ENCODE data around the gene TNS3.
"Not testable (repeated sequence)": the region's sequence is repeated elsewhere in the genome, so short reads cannot be mapped to it uniquely, and the experiment has no call there.

Gene TNS3

GRCh38 chr7:47446871-47447466 is 134.9 kb downstream of the TNS3 start:
- ChIA-PET CTCF (interaction anchor here (1.1 to 2.9 kb wide), 3 partner anchors 9 to 373 kb away, joined by 3 to 12 read pairs (median 3); no protein-coding TSS in a partner anchor), POLR2A (interaction anchor here (0.6 kb wide), 1 partner anchor 381 kb away, joined by 7 read pairs; no protein-coding TSS in a partner anchor)
- Histone ChIP-seq H3K4me1 (ENCODE audit: control extremely low read depth in 1 of 4, control insufficient read depth in 4 of 4, insufficient read depth in 4 of 4, low read length in 3 of 4) (peaks cover 0 to 25% (median 2%) of the 10 kb centered on the region in 4 experiments), H3K27ac (ENCODE audit: insufficient read depth in 1 of 2, low read depth in 1 of 2, low read length in 2 of 2, poor library complexity in 1 of 2, severe bottlenecking in 2 of 2) (no peak overlapping the region), H3K36me3 (ENCODE audit: control insufficient read depth in 4 of 4, insufficient read depth in 4 of 4, low read length in 3 of 4) (peaks cover 0 to 10% (median 4%) of the 10 kb centered on the region in 4 experiments), H3K9me3 (ENCODE audit: control extremely low read depth in 1 of 5, control insufficient read depth in 4 of 5, insufficient read depth in 2 of 5, low read depth in 1 of 5, low read length in 4 of 5) (no peaks in the 10 kb centered on the region), H3K4me3 (ENCODE audit: control insufficient read depth in 1 of 7, extremely low read depth in 1 of 7, insufficient read depth in 4 of 7, low read depth in 2 of 7, low read length in 6 of 7) (no peak overlapping the region), H3K27me3 (replicated peaks in 2 of 5; ENCODE audit: control insufficient read depth in 4 of 5, insufficient read depth in 5 of 5, low read length in 4 of 5) (no peaks in the 10 kb centered on the region)
- 98% methylated on average over 5 of the region's 9 CpGs for WGBS (ENCODE audit: insufficient coverage)
- no peak for DNase-seq

DNA sequence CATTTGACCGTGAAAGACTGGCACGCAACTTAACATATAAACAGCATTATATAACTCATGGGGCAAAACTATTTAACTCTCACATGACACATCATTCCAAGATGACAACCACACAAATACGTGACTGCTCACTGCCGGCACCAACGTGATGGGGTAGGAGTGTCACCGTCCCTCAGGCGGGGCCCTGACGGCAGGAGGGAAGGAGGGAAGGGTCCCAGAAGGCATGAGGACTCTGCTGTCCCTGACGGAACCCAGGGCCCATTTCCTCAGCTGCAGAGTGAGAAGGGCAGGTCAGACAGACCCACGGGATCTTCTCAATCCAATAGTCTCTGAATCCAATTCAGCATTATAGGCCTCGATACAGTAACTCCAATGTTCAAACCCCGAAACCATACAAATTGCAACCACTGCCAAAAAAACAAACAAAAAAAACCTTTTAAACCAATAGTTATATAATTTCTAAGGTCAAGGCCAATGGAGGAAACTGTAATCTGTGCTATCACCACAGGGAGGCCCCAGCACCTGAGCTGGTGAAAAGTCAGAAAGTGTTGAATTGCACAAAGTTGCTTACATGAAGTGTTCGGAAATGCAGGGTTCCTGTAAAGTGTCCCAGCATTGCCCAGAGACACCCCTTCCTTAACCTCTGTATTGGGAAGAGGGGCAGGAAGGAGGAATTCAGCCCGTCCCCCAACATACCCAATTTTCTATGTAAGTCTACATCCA is 137.4 kb downstream of the TNS3 start:
- ChIA-PET CTCF (interaction anchor here (0.7 to 4.6 kb wide), 18 partner anchors 9 to 381 kb away, joined by 3 to 16 read pairs (median 4); no protein-coding TSS in a partner anchor), POLR2A (interaction anchor here (0.9 to 1.3 kb wide), 2 partner anchors 31 to 130 kb away, joined by 3 to 6 read pairs; no protein-coding TSS in a partner anchor)
- no peaks in the 10 kb centered on the region for H3K27me3 ChIP-seq (replicated peaks in 2 of 5; ENCODE audit: control insufficient read depth in 4 of 5, insufficient read depth in 5 of 5, low read length in 4 of 5)
- peaks cover 0 to 19% (median 11%) of the 10 kb centered on the region in 4 experiments for H3K36me3 ChIP-seq (ENCODE audit: control insufficient read depth in 4 of 4, insufficient read depth in 4 of 4, low read length in 3 of 4)
- peaks cover 0 to 22% (median 2%) of the 10 kb centered on the region in 4 experiments for H3K4me1 ChIP-seq (ENCODE audit: control extremely low read depth in 1 of 4, control insufficient read depth in 4 of 4, insufficient read depth in 4 of 4, low read length in 3 of 4)
- H3K27ac ChIP-seq (ENCODE audit: insufficient read depth in 1 of 2, low read depth in 1 of 2, low read length in 2 of 2, poor library complexity in 1 of 2, severe bottlenecking in 2 of 2): no peak overlapping the region
- H3K9me3 ChIP-seq (ENCODE audit: control extremely low read depth in 1 of 5, control insufficient read depth in 4 of 5, insufficient read depth in 2 of 5, low read depth in 1 of 5, low read length in 4 of 5): no peaks in the 10 kb centered on the region
- WGBS (ENCODE audit: insufficient coverage): 67% methylated on average over 3 of the region's 14 CpGs
- no peak overlapping the region for H3K4me3 ChIP-seq (ENCODE audit: control insufficient read depth in 1 of 7, extremely low read depth in 1 of 7, insufficient read depth in 4 of 7, low read depth in 2 of 7, low read length in 6 of 7)
- DNase-seq: peak; percentile 35 to 61 (median 55)

GRCh38 chr7:47443049-47443448 is 138.9 kb downstream of the TNS3 start:
- CTCF ChIA-PET: interaction anchor here (0.9 to 4.6 kb wide), 5 partner anchors 9 to 376 kb away, joined by 3 to 16 read pairs (median 4); no protein-coding TSS in a partner anchor
- WGBS (ENCODE audit: insufficient coverage): 91% methylated on average over 4 of the region's 8 CpGs
- peaks cover 0 to 22% (median 2%) of the 10 kb centered on the region in 4 experiments for H3K4me1 ChIP-seq (ENCODE audit: control extremely low read depth in 1 of 4, control insufficient read depth in 4 of 4, insufficient read depth in 4 of 4, low read length in 3 of 4)
- POLR2A ChIA-PET: no interaction called here
- H3K36me3 ChIP-seq (ENCODE audit: control insufficient read depth in 4 of 4, insufficient read depth in 4 of 4, low read length in 3 of 4): peaks cover 7 to 29% (median 20%) of the 10 kb centered on the region in 4 experiments
- no peak for DNase-seq
- H3K27me3 ChIP-seq (replicated peaks in 2 of 5; ENCODE audit: control insufficient read depth in 4 of 5, insufficient read depth in 5 of 5, low read length in 4 of 5): no peaks in the 10 kb centered on the region
- no peaks in the 10 kb centered on the region for H3K9me3 ChIP-seq (ENCODE audit: control extremely low read depth in 1 of 5, control insufficient read depth in 4 of 5, insufficient read depth in 2 of 5, low read depth in 1 of 5, low read length in 4 of 5)
- no peak overlapping the region for H3K4me3 ChIP-seq (ENCODE audit: control insufficient read depth in 1 of 7, extremely low read depth in 1 of 7, insufficient read depth in 4 of 7, low read depth in 2 of 7, low read length in 6 of 7)
- peak overlapping the region in 1 of 2 experiments; percentile 52 for H3K27ac ChIP-seq (ENCODE audit: insufficient read depth in 1 of 2, low read depth in 1 of 2, low read length in 2 of 2, poor library complexity in 1 of 2, severe bottlenecking in 2 of 2)

DNA sequence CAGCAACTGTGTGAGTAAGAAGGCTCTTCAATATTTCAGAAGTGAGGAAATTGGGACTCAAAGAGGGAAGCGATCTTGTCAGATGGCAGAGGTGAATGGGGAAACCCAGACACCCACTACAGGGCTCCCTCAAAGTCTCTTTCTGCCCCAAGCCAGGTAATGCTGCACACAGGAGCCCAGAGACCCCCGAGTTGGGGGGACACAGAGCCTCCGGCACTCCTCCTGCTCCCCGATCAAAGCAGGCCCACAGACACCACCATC is 139.4 kb downstream of the TNS3 start:
- Histone ChIP-seq H3K4me1 (ENCODE audit: control extremely low read depth in 1 of 4, control insufficient read depth in 4 of 4, insufficient read depth in 4 of 4, low read length in 3 of 4) (peaks cover 0 to 22% (median 1%) of the 10 kb centered on the region in 4 experiments), H3K36me3 (ENCODE audit: control insufficient read depth in 4 of 4, insufficient read depth in 4 of 4, low read length in 3 of 4) (peaks cover 7 to 31% (median 22%) of the 10 kb centered on the region in 4 experiments), H3K9me3 (ENCODE audit: control extremely low read depth in 1 of 5, control insufficient read depth in 4 of 5, insufficient read depth in 2 of 5, low read depth in 1 of 5, low read length in 4 of 5) (no peaks in the 10 kb centered on the region), H3K27ac (ENCODE audit: insufficient read depth in 1 of 2, low read depth in 1 of 2, low read length in 2 of 2, poor library complexity in 1 of 2, severe bottlenecking in 2 of 2) (no peak overlapping the region), H3K27me3 (replicated peaks in 2 of 5; ENCODE audit: control insufficient read depth in 4 of 5, insufficient read depth in 5 of 5, low read length in 4 of 5) (no peaks in the 10 kb centered on the region), H3K4me3 (ENCODE audit: control insufficient read depth in 1 of 7, extremely low read depth in 1 of 7, insufficient read depth in 4 of 7, low read depth in 2 of 7, low read length in 6 of 7) (no peak overlapping the region)
- ChIA-PET POLR2A (no interaction called here), CTCF (interaction anchor here (1.1 to 4.6 kb wide), 3 partner anchors 8 to 54 kb away, joined by 3 to 11 read pairs (median 4); no protein-coding TSS in a partner anchor)
- DNase-seq: no peak
- WGBS (ENCODE audit: insufficient coverage): 100% methylated on average over 3 of the region's 4 CpGs

GRCh38 chr7:47441796-47442604 is 139.9 kb downstream of the TNS3 start:
- H3K9me3 ChIP-seq (ENCODE audit: control extremely low read depth in 1 of 5, control insufficient read depth in 4 of 5, insufficient read depth in 2 of 5, low read depth in 1 of 5, low read length in 4 of 5): no peaks in the 10 kb centered on the region
- POLR2A ChIA-PET: no interaction called here
- H3K27ac ChIP-seq (ENCODE audit: insufficient read depth in 1 of 2, low read depth in 1 of 2, low read length in 2 of 2, poor library complexity in 1 of 2, severe bottlenecking in 2 of 2): no peak overlapping the region
- no peak overlapping the region for H3K4me3 ChIP-seq (ENCODE audit: control insufficient read depth in 1 of 7, extremely low read depth in 1 of 7, insufficient read depth in 4 of 7, low read depth in 2 of 7, low read length in 6 of 7)
- H3K27me3 ChIP-seq (replicated peaks in 2 of 5; ENCODE audit: control insufficient read depth in 4 of 5, insufficient read depth in 5 of 5, low read length in 4 of 5): no peaks in the 10 kb centered on the region
- no peak for DNase-seq
- peaks cover 7 to 32% (median 21%) of the 10 kb centered on the region in 4 experiments for H3K36me3 ChIP-seq (ENCODE audit: control insufficient read depth in 4 of 4, insufficient read depth in 4 of 4, low read length in 3 of 4)
- WGBS (ENCODE audit: insufficient coverage): 84% methylated on average over 8 of the region's 11 CpGs
- H3K4me1 ChIP-seq (ENCODE audit: control extremely low read depth in 1 of 4, control insufficient read depth in 4 of 4, insufficient read depth in 4 of 4, low read length in 3 of 4): peaks cover 0 to 22% (median 0%) of the 10 kb centered on the region in 4 experiments
- CTCF ChIA-PET: interaction anchor here (4.6 kb wide), 1 partner anchor 54 kb away, joined by 11 read pairs; no protein-coding TSS in a partner anchor

- H3K9me3 ChIP-seq (ENCODE audit: control extremely low read depth in 1 of 5, control insufficient read depth in 4 of 5, insufficient read depth in 2 of 5, low read depth in 1 of 5, low read length in 4 of 5); H3K27me3 ChIP-seq (replicated peaks in 2 of 5; ENCODE audit: control insufficient read depth in 4 of 5, insufficient read depth in 5 of 5, low read length in 4 of 5); POLR2A ChIA-PET; H3K27ac ChIP-seq (ENCODE audit: insufficient read depth in 1 of 2, low read depth in 1 of 2, low read length in 2 of 2, poor library complexity in 1 of 2, severe bottlenecking in 2 of 2); DNase-seq; H3K4me3 ChIP-seq (ENCODE audit: control insufficient read depth in 1 of 7, extremely low read depth in 1 of 7, insufficient read depth in 4 of 7, low read depth in 2 of 7, low read length in 6 of 7); CTCF ChIA-PET: not testable (repeated sequence)
- peaks cover 0 to 13% (median 0%) of the 10 kb centered on the region in 4 experiments for H3K4me1 ChIP-seq (ENCODE audit: control extremely low read depth in 1 of 4, control insufficient read depth in 4 of 4, insufficient read depth in 4 of 4, low read length in 3 of 4)
- H3K36me3 ChIP-seq (ENCODE audit: control insufficient read depth in 4 of 4, insufficient read depth in 4 of 4, low read length in 3 of 4): peaks cover 7 to 37% (median 23%) of the 10 kb centered on the region in 4 experiments
- WGBS (ENCODE audit: insufficient coverage): 100% methylated on average over 4 of the region's 8 CpGs
These were observed 140.9 kb downstream of the TNS3 start for GRCh38 chr7:47441048-47441447.
